Right renal pelvis (tissue), 4 donors: Measurements from ENCODE around the gene UNC13A. TPM values are rescaled to one million over a fixed set of nuclear protein-coding genes. Genes with fewer than 3 reads are reported as not detected.
A peak's percentile ranks its signal among the peaks of the same experiment; 100 is the strongest.
"Not testable (repeated sequence)": the region's sequence is repeated elsewhere in the genome, so short reads cannot be mapped to it uniquely, and the experiment has no call there.

Experiments used
- DNase-seq, 4 donors: peaks; one replicate each; pipeline ENCODE4 v3.0.0-alpha.2; 2013; ENCODE audit warnings: low read depth in 4 of 4, low spot score in 3 of 4, missing footprints in 1 of 4
- polyA plus RNA-seq, 4 donors: library from polyadenylated mRNA; unstranded; fragments of 120-200 nt; gene quantifications; one replicate each; pipeline ENCODE4 v1.2.1, GENCODE V29; 2013; ENCODE audit not compliant: insufficient read length in 4 of 4

The UNC13A gene
- polyA plus RNA-seq, 4 donors, result 0.12 to 0.42 (median 0.24) TPM

- DNase-seq, result no peak
Observed at GRCh38 chr19:17577457-17578097, 110.6 kb downstream of the UNC13A start.

GRCh38 chr19:17576758-17577456 is 111.2 kb downstream of the UNC13A start:
- peak in 1 of 4 donors; percentile 38 for DNase-seq

GRCh38 chr19:17575871-17576757 is 112.0 kb downstream of the UNC13A start:
- DNase-seq, result no peak

GRCh38 chr19:17572638-17573037 is 115.5 kb downstream of the UNC13A start:
- no peak for DNase-seq

GRCh38 chr19:17570791-17571190 is 117.4 kb downstream of the UNC13A start:
- no peak for DNase-seq

GRCh38 chr19:17570291-17570690 is 117.9 kb downstream of the UNC13A start:
- DNase-seq, result not testable (repeated sequence)

GRCh38 chr19:17567940-17568339 is 120.2 kb downstream of the UNC13A start:
- no peak for DNase-seq

- no peak for DNase-seq
Observed at GRCh38 chr19:17565611-17566010, 122.5 kb downstream of the UNC13A start.

GRCh38 chr19:17564781-17565180 is 123.4 kb downstream of the UNC13A start:
- no peak for DNase-seq

GRCh38 chr19:17562561-17562960 is 125.6 kb downstream of the UNC13A start:
- no peak for DNase-seq

- no peak for DNase-seq
Observed at GRCh38 chr19:17562097-17562496, 126.1 kb downstream of the UNC13A start.

GRCh38 chr19:17560205-17560595 is 128.0 kb downstream of the UNC13A start:
- no peak for DNase-seq

- DNase-seq, result no peak
Observed at GRCh38 chr19:17557466-17557865, 130.7 kb downstream of the UNC13A start.

- no peak for DNase-seq
Observed at GRCh38 chr19:17556995-17557394, 131.2 kb downstream of the UNC13A start.

GRCh38 chr19:17555929-17556813 is 132.0 kb downstream of the UNC13A start:
- no peak for DNase-seq

GRCh38 chr19:17555480-17555928 is 132.7 kb downstream of the UNC13A start, which contains the start of gene COLGALT1:
COLGALT1 (plus strand) TSS chr19:17555649; CDS start chr19:17555714, 65 bp downstream.
- peak; percentile 91 to 97 (median 94) for DNase-seq

- DNase-seq, result no peak
Observed at GRCh38 chr19:17554968-17555479, 133.1 kb downstream of the UNC13A start.

- no peak for DNase-seq
Observed at GRCh38 chr19:17553256-17553655, 134.9 kb downstream of the UNC13A start.

GRCh38 chr19:17552735-17553134 is 135.4 kb downstream of the UNC13A start:
- not testable (repeated sequence) for DNase-seq
